GM18517 (cell line): ENCODE measurements around the gene PREX1.

Source experiments
- ATAC-seq: cut with Tn5 transposase; IDR thresholded peaks from one replicate; pipeline ENCODE4 v1.9.1; 2021; ENCODE audit warnings: mild to moderate bottlenecking, moderate library complexity; ENCODE audit not compliant: unreplicated experiment

Gene PREX1

GRCh38 chr20:48645666-48646065 is 182.1 kb downstream of the PREX1 start:
- no peak for ATAC-seq

- no peak for ATAC-seq
Observed at GRCh38 chr20:48644286-48644828, 183.4 kb downstream of the PREX1 start.

- no peak for ATAC-seq
Observed at GRCh38 chr20:48642105-48642880, 185.5 kb downstream of the PREX1 start.

GRCh38 chr20:48640871-48641270 is 186.9 kb downstream of the PREX1 start:
- no peak for ATAC-seq

GRCh38 chr20:48639899-48640298 is 187.9 kb downstream of the PREX1 start:
- ATAC-seq: no peak

- ATAC-seq: no peak
Observed at GRCh38 chr20:48638546-48638945, 189.3 kb downstream of the PREX1 start.

- no peak for ATAC-seq
Observed at GRCh38 chr20:48637461-48637860, 190.3 kb downstream of the PREX1 start.

GRCh38 chr20:48636301-48636700 is 191.5 kb downstream of the PREX1 start:
- no peak for ATAC-seq

GRCh38 chr20:48635791-48636267 is 192.0 kb downstream of the PREX1 start:
- no peak for ATAC-seq

GRCh38 chr20:48635361-48635760 is 192.4 kb downstream of the PREX1 start:
- no peak for ATAC-seq

- no peak for ATAC-seq
Observed at GRCh38 chr20:48634641-48635040, 193.2 kb downstream of the PREX1 start.

- ATAC-seq: no peak
Observed at GRCh38 chr20:48633620-48634257, 194.1 kb downstream of the PREX1 start.

- no peak for ATAC-seq
Observed at GRCh38 chr20:48632825-48633619, 194.8 kb downstream of the PREX1 start.

GRCh38 chr20:48632017-48632824 is 195.6 kb downstream of the PREX1 start:
- no peak for ATAC-seq

GRCh38 chr20:48631114-48632016 is 196.4 kb downstream of the PREX1 start:
- no peak for ATAC-seq

- no peak for ATAC-seq
Observed at GRCh38 chr20:48630342-48631075, 197.3 kb downstream of the PREX1 start.

GRCh38 chr20:48629960-48630315 is 197.9 kb downstream of the PREX1 start:
- no peak for ATAC-seq

GRCh38 chr20:48629069-48629959 is 198.5 kb downstream of the PREX1 start:
- no peak for ATAC-seq
